ENCODE results near the gene TMPRSS11D. TPM values are rescaled to one million over a fixed set of nuclear protein-coding genes. Genes with fewer than 3 reads are reported as not detected.

The TMPRSS11D gene
- total RNA-seq, 1 donor from 2014 or later: not detected

- Histone ChIP-seq H3K27ac (no peak overlapping the region), H3K27me3 (ENCODE audit: low read depth) (no peaks in the 10 kb centered on the region), H3K36me3 (no peaks in the 10 kb centered on the region), H3K4me3 (no peak overlapping the region), H3K9me3 (no peaks in the 10 kb centered on the region), H3K4me1 (no peaks in the 10 kb centered on the region)
- intact Hi-C loops (cut with DNase I): no loop called here
- no peak for TF ChIP-seq CTCF (IDR thresholded peaks at IDR 0.05)
- ATAC-seq (no peak), DNase-seq (no peak)
Observed at GRCh38 chr4:67911141-67911540, 27.3 kb upstream of the TMPRSS11D start.

- no peaks in the 10 kb centered on the region for H3K9me3 ChIP-seq
- H3K4me3 ChIP-seq: no peak overlapping the region
- no peak for TF ChIP-seq CTCF (IDR thresholded peaks at IDR 0.05)
- no peak overlapping the region for H3K27ac ChIP-seq
- ATAC-seq (no peak), DNase-seq (no peak)
- no peaks in the 10 kb centered on the region for H3K27me3 ChIP-seq (ENCODE audit: low read depth)
- intact Hi-C loops (cut with DNase I): no loop called here
- no peaks in the 10 kb centered on the region for H3K4me1 ChIP-seq
- H3K36me3 ChIP-seq: no peaks in the 10 kb centered on the region
Observed at GRCh38 chr4:67910585-67910905, 26.7 kb upstream of the TMPRSS11D start.

- Histone ChIP-seq H3K36me3 (no peaks in the 10 kb centered on the region), H3K27ac (no peak overlapping the region), H3K4me1 (no peaks in the 10 kb centered on the region), H3K9me3 (no peaks in the 10 kb centered on the region), H3K27me3 (ENCODE audit: low read depth) (no peaks in the 10 kb centered on the region), H3K4me3 (no peak overlapping the region)
- TF ChIP-seq CTCF (IDR thresholded peaks at IDR 0.05): peak; percentile 54
- ATAC-seq (no peak), DNase-seq (no peak)
- intact Hi-C loops (cut with DNase I): no loop called here
Observed at GRCh38 chr4:67909905-67910584, 26.2 kb upstream of the TMPRSS11D start.

GRCh38 chr4:67907650-67908049 lies 23.8 kb upstream of the TMPRSS11D start:
- Histone ChIP-seq H3K4me1 (no peaks in the 10 kb centered on the region), H3K9me3 (no peaks in the 10 kb centered on the region), H3K27me3 (ENCODE audit: low read depth) (no peaks in the 10 kb centered on the region), H3K27ac (no peak overlapping the region), H3K4me3 (no peak overlapping the region), H3K36me3 (no peaks in the 10 kb centered on the region)
- DNase-seq: no peak
- TF ChIP-seq CTCF (IDR thresholded peaks at IDR 0.05): no peak
- intact Hi-C loops (cut with DNase I): no loop called here
- no peak for ATAC-seq

DNA sequence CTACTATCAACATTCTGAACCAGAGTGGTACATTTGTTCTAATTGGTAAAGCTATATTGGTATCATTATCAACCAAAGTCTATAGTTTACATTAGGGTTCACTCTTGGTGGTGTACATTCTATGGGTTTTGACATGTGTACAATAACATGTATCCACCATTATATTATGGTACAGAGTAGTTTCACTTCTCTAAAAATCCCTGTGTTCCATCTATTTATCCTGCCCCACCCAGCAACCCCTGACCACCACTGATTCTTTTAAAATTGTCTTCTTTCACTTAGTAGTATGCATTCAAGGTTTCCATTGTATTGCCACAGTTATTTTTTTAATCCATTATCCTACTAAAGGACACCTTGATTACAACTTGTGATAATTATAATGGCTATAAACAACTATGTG lies 15.3 kb upstream of the TMPRSS11D start:
- intact Hi-C loops (cut with DNase I): no loop called here
- Histone ChIP-seq H3K36me3 (no peaks in the 10 kb centered on the region), H3K27me3 (ENCODE audit: low read depth) (no peaks in the 10 kb centered on the region), H3K9me3 (no peaks in the 10 kb centered on the region), H3K27ac (no peak overlapping the region), H3K4me3 (no peak overlapping the region), H3K4me1 (no peaks in the 10 kb centered on the region)
- DNase-seq (no peak), ATAC-seq (no peak)
- TF ChIP-seq CTCF (IDR thresholded peaks at IDR 0.05): no peak

Data from lower lobe of right lung (tissue), 2 donors.